GM23338 (cell line): Measurements from ENCODE around the gene PDE7B. TPM values are rescaled to one million over a fixed set of nuclear protein-coding genes. Genes with fewer than 3 reads are reported as not detected.

ENCODE experiments used
- ATAC-seq: fragments of 200-7000 bp; cut with Tn5 transposase; 3 replicates; pipeline ENCODE4 v1.9.1; 2020
- DNase-seq: peaks from one replicate; pipeline ENCODE4 v3.0.0-alpha.2; 2015; ENCODE audit warnings: low spot score
- H2AFZ ChIP-seq: fragments of 200-600 bp; sonication (generic); 2 replicates; pipeline ENCODE4 v1.8.0; 2016; ENCODE audit warnings: antibody characterized with exemption, mild to moderate bottlenecking, moderate library complexity
- H3F3A ChIP-seq: fragments of 200-600 bp; sonication (generic); replicated peaks from 2 replicates; pipeline ENCODE4 v1.8.0; 2017; ENCODE audit warnings: antibody characterized with exemption, mixed run types, low read depth
- H3K27ac ChIP-seq: fragments of 200-600 bp; sonication (generic); 2 replicates; pipeline ENCODE4 v1.6.1; 2016; ENCODE audit warnings: low read depth
- H3K27me3 ChIP-seq: fragments of 200-600 bp; sonication (generic); 2 replicates; pipeline ENCODE4 v1.8.0; 2016; ENCODE audit warnings: mild to moderate bottlenecking, mixed run types, moderate library complexity; ENCODE audit not compliant: insufficient read depth
- H3K36me3 ChIP-seq: fragments of 200-600 bp; sonication (generic); 2 replicates; pipeline ENCODE4 v1.8.0; 2016; ENCODE audit warnings: mild to moderate bottlenecking; ENCODE audit not compliant: insufficient read depth
- H3K4me1 ChIP-seq: fragments of 200-600 bp; sonication (generic); 2 replicates; pipeline ENCODE4 v1.8.0; 2016; ENCODE audit warnings: mild to moderate bottlenecking, moderate library complexity; ENCODE audit not compliant: insufficient read depth
- H3K4me2 ChIP-seq: fragments of 200-600 bp; sonication (generic); 2 replicates; pipeline ENCODE4 v1.7.1; 2017; ENCODE audit warnings: mixed run types
- H3K4me3 ChIP-seq: fragments of 200-600 bp; sonication (generic); 2 replicates; pipeline ENCODE4 v1.6.1; 2016; ENCODE audit warnings: mixed run types
- H3K79me2 ChIP-seq: fragments of 200-600 bp; sonication (generic); replicated peaks from 2 replicates; pipeline ENCODE4 v1.8.0; 2017; ENCODE audit warnings: mild to moderate bottlenecking; ENCODE audit not compliant: insufficient read depth
- H3K9me2 ChIP-seq: fragments of 200-600 bp; sonication (generic); 2 replicates; pipeline ENCODE4 v1.8.0; 2017; ENCODE audit not compliant: insufficient read depth
- H4K20me1 ChIP-seq: fragments of 200-600 bp; sonication (generic); replicated peaks from 2 replicates; pipeline ENCODE4 v1.8.0; 2017; ENCODE audit warnings: mild to moderate bottlenecking; ENCODE audit not compliant: insufficient read depth
- H3K27ac Mint-ChIP-seq: 2 replicates; pipeline ENCODE4 v1.8.0; 2020; ENCODE audit warnings: inconsistent platforms, mild to moderate bottlenecking, moderate library complexity, mixed read lengths
- H3K27me3 Mint-ChIP-seq: 3 replicates; pipeline ENCODE4 v1.8.0; 2022; ENCODE audit warnings: low read depth, mild to moderate bottlenecking, moderate library complexity, mixed read lengths, inconsistent platforms; ENCODE audit not compliant: insufficient read depth, poor library complexity
- H3K36me3 Mint-ChIP-seq: 3 replicates; pipeline ENCODE4 v1.8.0; 2021; ENCODE audit warnings: low read depth, mild to moderate bottlenecking, inconsistent platforms, moderate library complexity, mixed read lengths
- H3K4me1 Mint-ChIP-seq: 3 replicates; pipeline ENCODE4 v1.8.0; 2020; ENCODE audit warnings: mild to moderate bottlenecking, inconsistent platforms, mixed read lengths
- H3K4me3 Mint-ChIP-seq: 3 replicates; pipeline ENCODE4 v1.8.0; 2021; ENCODE audit warnings: moderate library complexity, mild to moderate bottlenecking, inconsistent platforms, mixed read lengths
- H3K9me3 Mint-ChIP-seq: 3 replicates; pipeline ENCODE4 v1.8.0; 2020; ENCODE audit warnings: moderate library complexity, mild to moderate bottlenecking, inconsistent platforms, mixed read lengths
- CTCF ChIP-seq, 2 experiments: fragments of 200-600 bp in 1 of 2; sonication (generic) in 1 of 2; conservative IDR thresholded peaks; 2 replicates each; pipeline versions ENCODE4 v1.5.1 to v1.6.1; 2016 to 2017; ENCODE audit warnings: antibody characterized with exemption in 2 of 2, low read depth in 2 of 2, mild to moderate bottlenecking in 2 of 2, moderate library complexity in 1 of 2
- ETS1 ChIP-seq: IDR thresholded peaks from 2 replicates; pipeline ENCODE4 v1.6.1; 2016; ENCODE audit warnings: antibody characterized with exemption
- EZH2 ChIP-seq: fragments of 200-600 bp; sonication (generic); IDR thresholded peaks from one replicate; pipeline ENCODE4 v1.8.0; 2017; ENCODE audit warnings: antibody characterized with exemption, mild to moderate bottlenecking, low read depth; ENCODE audit not compliant: unreplicated experiment
- EZH2phosphoT487 ChIP-seq: fragments of 200-600 bp; sonication (generic); IDR thresholded peaks from one replicate; pipeline ENCODE4 v1.8.1; 2018; ENCODE audit warnings: antibody characterized with exemption; ENCODE audit not compliant: unreplicated experiment
- JUNB ChIP-seq: IDR thresholded peaks from one replicate; pipeline ENCODE4 v1.6.1; 2016; ENCODE audit warnings: antibody characterized with exemption; ENCODE audit not compliant: unreplicated experiment
- POLR2AphosphoS5 ChIP-seq: IDR thresholded peaks from 2 replicates; pipeline ENCODE4 v1.6.1; 2016; ENCODE audit warnings: antibody characterized with exemption, low read depth
- REST ChIP-seq: IDR thresholded peaks from one replicate; pipeline ENCODE4 v1.6.1; 2018; ENCODE audit warnings: antibody characterized with exemption; ENCODE audit not compliant: unreplicated experiment
- STAT1 ChIP-seq: IDR thresholded peaks from one replicate; pipeline ENCODE4 v1.6.1; 2016; ENCODE audit warnings: antibody characterized with exemption; ENCODE audit not compliant: unreplicated experiment
- ZNF114 ChIP-seq: fragments of 250-450 bp; sonication (Bioruptor Pico); IDR thresholded peaks from 2 replicates; pipeline ENCODE4 v1.5.0; 2020; ENCODE audit warnings: mild to moderate bottlenecking, moderate library complexity
- ZNF331 ChIP-seq: fragments of 250-450 bp; sonication (Bioruptor Pico); IDR thresholded peaks from 2 replicates; pipeline ENCODE4 v1.5.0; 2020; ENCODE audit warnings: low read depth, mild to moderate bottlenecking, moderate library complexity
- ZNF462 ChIP-seq: fragments of 250-450 bp; sonication (Bioruptor Pico); IDR thresholded peaks from 2 replicates; pipeline ENCODE4 v1.5.0; 2020; ENCODE audit warnings: mild to moderate bottlenecking, moderate library complexity
- polyA plus RNA-seq: library from polyadenylated mRNA; unstranded; fragments of >200 nt; fragmentation: Nextera tagmentation; extraction: Ambion mirVana; gene quantifications from 2 replicates; pipeline ENCODE4 v1.2.1, GENCODE V29; 2016
- total RNA-seq: library from RNA; depleted of rRNA; stranded (reverse); fragments of >200 nt; shearing (Covaris generic); gene quantifications from 2 replicates; pipeline ENCODE4 v1.2.3, GENCODE V29; 2014

PDE7B gene
- total and polyA plus RNA-seq, 2 experiments from 2014 or later = 0.07 TPM; not detected in 1

- no peak for DNase-seq
- Histone ChIP-seq H3K27ac (no peak overlapping the region), H3K36me3 (no peaks in the 10 kb centered on the region), H3K79me2 (no peaks in the 10 kb centered on the region), H4K20me1 (no peaks in the 10 kb centered on the region), H2AFZ (no peak overlapping the region), H3K9me2 (no peaks in the 10 kb centered on the region; the same call in 1 of the 2 replicates), H3K27me3 (no peaks in the 10 kb centered on the region), H3F3A (no peaks in the 10 kb centered on the region), H3K4me1 (0 out of 2 replicates have a peak, but pooled peaks cover 2% of the 10 kb centered on the region), H3K4me3 (no peak overlapping the region), H3K4me2 (no peak overlapping the region)
- Mint-ChIP-seq H3K36me3 (no peaks in the 10 kb centered on the region), H3K9me3 (no peaks in the 10 kb centered on the region), H3K4me1 (no peaks in the 10 kb centered on the region), H3K27me3 (no peaks in the 10 kb centered on the region), H3K27ac (no peak overlapping the region), H3K4me3 (no peak overlapping the region)
- no peak for TF ChIP-seq CTCF (conservative IDR thresholded peaks at IDR 0.05; ENCODE audit: low read depth in 2 of 2)
- TF ChIP-seq ZNF114 = no peak
- no peak for TF ChIP-seq ZNF331 (CRISPR knock-in tag)
- TF ChIP-seq REST = no peak
- TF ChIP-seq ETS1 = no peak
- TF ChIP-seq POLR2AphosphoS5 = no peak
- TF ChIP-seq STAT1 = no peak
- TF ChIP-seq ZNF462 (CRISPR knock-in tag) = no peak
- no peak for TF ChIP-seq JUNB
- TF ChIP-seq EZH2 = no peak
- no peak for TF ChIP-seq EZH2phosphoT487
- no peak for ATAC-seq
Observed at GRCh38 chr6:135858931-135859330, 7.4 kb downstream of the PDE7B start.
